HL-60 (cell line): ENCODE results near the gene CEP112.

Source experiments
- POLR2AphosphoS5 ChIP-seq: IDR thresholded peaks from 2 replicates; pipeline ENCODE4 v1.6.1; 2012; ENCODE audit warnings: low read depth
- REST ChIP-seq: IDR thresholded peaks from 2 replicates; pipeline ENCODE4 v1.6.1; 2012; ENCODE audit warnings: low read depth; ENCODE audit not compliant: insufficient replicate concordance
- TF ChIP-seq, protein P1 (sequence below): IDR thresholded peaks from one replicate; pipeline ENCODE4 v1.5.1; 2011; ENCODE audit warnings: low read length, control low read depth, inconsistent platforms; ENCODE audit not compliant: insufficient read depth

DNA sequence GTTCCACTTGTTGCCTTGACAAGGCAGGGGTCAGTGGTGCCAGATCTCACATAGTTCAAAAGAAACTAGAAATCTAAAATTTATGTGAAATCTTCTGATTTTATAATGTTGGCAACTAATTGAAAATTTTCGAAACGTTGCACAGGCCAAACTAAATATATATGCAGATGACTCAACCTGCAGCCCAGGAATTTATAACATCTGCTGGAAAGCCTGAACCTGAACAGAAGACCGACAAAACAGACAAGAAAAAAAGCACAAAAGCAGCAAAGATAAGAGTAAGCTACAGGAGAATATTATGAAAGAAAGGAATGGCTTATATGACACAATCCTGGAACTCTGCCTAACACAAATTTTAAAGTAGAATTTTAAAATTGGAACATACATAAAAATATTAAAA lies 207.6 kb downstream of the CEP112 start:
- TF ChIP-seq, protein P1, sequence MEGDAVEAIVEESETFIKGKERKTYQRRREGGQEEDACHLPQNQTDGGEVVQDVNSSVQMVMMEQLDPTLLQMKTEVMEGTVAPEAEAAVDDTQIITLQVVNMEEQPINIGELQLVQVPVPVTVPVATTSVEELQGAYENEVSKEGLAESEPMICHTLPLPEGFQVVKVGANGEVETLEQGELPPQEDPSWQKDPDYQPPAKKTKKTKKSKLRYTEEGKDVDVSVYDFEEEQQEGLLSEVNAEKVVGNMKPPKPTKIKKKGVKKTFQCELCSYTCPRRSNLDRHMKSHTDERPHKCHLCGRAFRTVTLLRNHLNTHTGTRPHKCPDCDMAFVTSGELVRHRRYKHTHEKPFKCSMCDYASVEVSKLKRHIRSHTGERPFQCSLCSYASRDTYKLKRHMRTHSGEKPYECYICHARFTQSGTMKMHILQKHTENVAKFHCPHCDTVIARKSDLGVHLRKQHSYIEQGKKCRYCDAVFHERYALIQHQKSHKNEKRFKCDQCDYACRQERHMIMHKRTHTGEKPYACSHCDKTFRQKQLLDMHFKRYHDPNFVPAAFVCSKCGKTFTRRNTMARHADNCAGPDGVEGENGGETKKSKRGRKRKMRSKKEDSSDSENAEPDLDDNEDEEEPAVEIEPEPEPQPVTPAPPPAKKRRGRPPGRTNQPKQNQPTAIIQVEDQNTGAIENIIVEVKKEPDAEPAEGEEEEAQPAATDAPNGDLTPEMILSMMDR: no peak
- no peak for TF ChIP-seq POLR2AphosphoS5
- TF ChIP-seq REST: no peak
